WI38 (cell line): ENCODE measurements around the gene FCMR.

ENCODE experiments used
- H3K4me3 ChIP-seq: 2 replicates; pipeline ENCODE4 v1.5.1; 2011; ENCODE audit warnings: low read depth, mild to moderate bottlenecking, control low read depth, low read length
- TF ChIP-seq, protein P1 (sequence below): IDR thresholded peaks from 2 replicates; pipeline ENCODE4 v1.5.1; 2012; ENCODE audit warnings: low read depth, mild to moderate bottlenecking, control low read depth, low read length

The FCMR gene

DNA sequence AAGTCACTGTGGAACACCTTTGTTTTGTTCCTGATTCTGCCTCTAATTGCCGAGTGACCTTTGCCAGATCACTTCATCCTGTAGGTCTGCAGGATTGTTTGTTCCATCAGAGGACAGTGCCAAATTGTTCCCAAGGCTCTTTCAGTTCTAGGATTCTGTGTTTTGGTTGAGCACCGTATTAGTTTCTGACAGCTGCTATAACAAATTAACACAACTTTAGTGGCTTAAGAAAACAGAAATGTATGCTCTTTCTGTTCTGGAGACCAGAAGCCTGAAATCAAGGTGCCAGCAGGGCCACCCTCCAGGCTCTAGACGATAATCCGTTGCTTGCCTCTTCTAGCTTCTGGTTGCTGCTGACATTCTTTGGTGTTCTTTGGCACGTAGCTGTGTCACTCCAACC is 27.9 kb upstream of the FCMR start:
- H3K4me3 ChIP-seq = no peak overlapping the region
- TF ChIP-seq, protein P1, sequence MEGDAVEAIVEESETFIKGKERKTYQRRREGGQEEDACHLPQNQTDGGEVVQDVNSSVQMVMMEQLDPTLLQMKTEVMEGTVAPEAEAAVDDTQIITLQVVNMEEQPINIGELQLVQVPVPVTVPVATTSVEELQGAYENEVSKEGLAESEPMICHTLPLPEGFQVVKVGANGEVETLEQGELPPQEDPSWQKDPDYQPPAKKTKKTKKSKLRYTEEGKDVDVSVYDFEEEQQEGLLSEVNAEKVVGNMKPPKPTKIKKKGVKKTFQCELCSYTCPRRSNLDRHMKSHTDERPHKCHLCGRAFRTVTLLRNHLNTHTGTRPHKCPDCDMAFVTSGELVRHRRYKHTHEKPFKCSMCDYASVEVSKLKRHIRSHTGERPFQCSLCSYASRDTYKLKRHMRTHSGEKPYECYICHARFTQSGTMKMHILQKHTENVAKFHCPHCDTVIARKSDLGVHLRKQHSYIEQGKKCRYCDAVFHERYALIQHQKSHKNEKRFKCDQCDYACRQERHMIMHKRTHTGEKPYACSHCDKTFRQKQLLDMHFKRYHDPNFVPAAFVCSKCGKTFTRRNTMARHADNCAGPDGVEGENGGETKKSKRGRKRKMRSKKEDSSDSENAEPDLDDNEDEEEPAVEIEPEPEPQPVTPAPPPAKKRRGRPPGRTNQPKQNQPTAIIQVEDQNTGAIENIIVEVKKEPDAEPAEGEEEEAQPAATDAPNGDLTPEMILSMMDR = no peak

DNA sequence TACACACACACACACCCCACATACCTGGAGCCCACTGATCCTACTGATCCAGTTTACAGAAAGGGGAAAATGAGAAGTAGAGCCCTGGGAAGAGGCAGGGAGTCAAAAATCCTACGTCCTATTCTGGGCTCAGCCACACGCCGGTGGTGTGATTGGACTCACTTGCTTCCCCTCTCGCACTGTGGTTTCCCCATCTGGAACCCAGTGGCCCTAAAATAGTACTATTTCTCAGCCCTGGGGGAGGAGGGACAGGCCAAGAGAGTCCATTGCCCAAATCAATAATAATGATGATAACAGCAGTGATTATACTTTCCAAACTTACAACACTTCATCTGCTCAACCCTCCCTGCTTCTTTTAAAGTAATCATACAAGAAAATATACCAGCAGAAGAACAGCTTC is 27.5 kb upstream of the FCMR start:
- no peak overlapping the region for H3K4me3 ChIP-seq
- TF ChIP-seq, protein P1 = no peak

DNA sequence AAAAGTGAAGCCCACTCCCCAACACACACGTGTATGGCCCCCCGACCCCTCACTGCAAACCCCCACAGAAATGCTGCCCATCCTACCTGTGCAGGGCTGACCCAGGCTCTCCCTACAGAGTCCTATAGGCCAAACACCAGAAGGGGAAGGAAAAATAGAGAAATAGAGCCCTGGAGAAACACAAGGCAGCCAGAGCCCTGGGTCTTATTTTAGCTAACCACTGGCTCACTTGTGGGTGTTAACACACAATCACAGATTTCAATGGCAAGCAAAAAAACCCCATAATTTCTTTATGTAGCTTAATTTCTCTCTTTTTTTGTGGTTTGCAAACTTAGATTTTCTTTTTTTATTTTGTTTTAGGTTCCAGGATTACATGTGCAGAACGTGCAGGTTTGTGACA is 25.5 kb upstream of the FCMR start:
- TF ChIP-seq, protein P1 = no peak
- no peak overlapping the region for H3K4me3 ChIP-seq

DNA sequence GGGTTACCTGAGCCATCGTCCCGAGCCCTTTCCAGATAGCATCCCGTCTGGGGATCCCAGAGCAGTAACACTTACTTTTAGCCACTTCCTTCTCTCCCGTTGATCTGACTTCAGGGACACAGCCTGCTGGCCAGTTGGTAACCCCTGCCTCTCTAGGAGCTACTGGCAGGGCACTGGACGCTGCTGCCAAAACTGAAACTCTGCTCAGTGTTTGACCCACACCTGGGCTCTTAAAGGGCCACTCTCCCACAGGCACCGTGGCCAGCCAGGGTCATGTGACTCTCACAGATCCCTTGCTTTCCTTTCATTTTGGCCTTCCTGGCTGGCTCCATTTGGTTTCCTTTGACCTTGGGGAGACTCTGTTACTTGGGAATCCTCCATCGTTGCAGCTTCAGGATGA is 24.5 kb upstream of the FCMR start, which contains the start of gene PIGR:
Gene PIGR (minus strand): TSS at position 206 of the 400 bp plus-strand sequence. CDS start 5,935 bp downstream, outside the sequence.
- H3K4me3 ChIP-seq = no peak within 1 kb of the TSS
- TF ChIP-seq, protein P1 = no peak

DNA sequence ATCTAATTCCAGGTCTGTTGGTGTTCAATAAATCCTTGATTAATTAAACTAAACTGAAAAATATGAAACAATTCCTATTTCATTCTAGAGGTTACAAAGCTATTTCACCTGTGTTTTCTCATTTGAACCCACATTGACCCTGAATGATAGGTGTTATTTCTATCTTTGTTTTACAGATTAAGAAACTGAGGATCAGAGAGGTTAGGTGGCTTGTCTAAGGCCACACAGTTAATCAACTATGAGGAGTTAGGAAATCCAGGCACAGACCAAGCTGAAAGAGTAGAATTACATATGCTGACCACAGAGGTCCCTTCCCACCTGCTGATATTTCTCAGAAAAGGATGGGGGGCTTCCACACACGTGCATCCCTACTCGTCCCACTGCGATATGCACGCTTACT is 24.0 kb upstream of the FCMR start:
- TF ChIP-seq, protein P1 = no peak

DNA sequence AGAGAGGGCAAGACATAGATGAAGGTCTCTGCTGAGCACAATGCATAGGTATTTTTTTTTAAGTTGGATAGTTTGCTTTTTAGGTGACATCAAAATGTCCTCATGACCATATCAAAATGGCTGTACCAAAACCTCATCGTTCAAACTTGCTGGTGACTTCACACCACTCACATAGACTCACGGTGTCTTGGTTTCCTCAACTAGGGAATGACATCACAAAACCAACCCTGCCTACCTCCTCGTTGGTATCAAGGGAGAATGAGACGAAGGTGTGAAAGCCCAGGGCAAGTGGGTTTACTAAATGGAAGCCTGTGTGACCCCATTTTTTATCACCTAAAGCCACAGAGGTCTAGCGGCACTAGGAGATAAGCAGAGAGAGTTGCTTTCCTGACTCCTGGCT is 23.0 kb upstream of the FCMR start:
- TF ChIP-seq, protein P1 = no peak
- no peak overlapping the region for H3K4me3 ChIP-seq

More for the DNA sequence above, 24.0 kb upstream of the FCMR start:
- H3K4me3 ChIP-seq = no peak overlapping the region

DNA sequence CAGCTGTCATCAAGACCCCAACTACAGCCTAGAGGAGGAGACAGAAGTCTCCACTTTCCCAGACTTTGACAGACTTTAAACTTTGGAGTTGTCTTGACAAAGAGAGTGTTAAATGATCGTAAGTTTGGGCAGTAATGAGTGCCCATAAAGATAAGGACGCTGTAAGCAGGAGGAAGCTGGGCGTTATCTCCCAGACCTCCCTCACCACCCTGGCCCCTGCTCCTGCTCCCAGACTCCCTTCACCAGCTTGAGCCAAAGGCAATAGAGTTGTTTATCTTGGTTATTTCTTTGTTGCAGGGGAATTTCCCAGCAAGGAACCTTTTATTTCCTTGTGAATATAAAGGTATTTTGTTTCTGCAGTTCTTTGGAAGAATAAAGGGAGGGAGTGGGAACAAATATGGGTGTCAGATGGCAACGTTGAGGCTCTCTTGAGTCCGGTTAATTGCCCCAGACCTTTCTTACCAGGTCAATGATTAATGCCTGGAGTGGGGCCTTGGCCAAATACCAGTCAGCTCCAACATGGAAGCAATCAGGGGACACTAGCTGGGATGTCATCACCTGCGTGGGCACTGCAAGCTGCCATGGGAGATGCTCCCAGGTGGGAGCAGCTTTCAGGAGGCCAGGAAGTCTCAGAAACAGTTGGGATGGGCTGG is 20.2 kb upstream of the FCMR start:
- TF ChIP-seq, protein P1 = no peak
- no peak overlapping the region for H3K4me3 ChIP-seq
